T1000 (cell line): ENCODE results near the gene CHPF2.

ENCODE experiments used
- DNase-seq: peaks from one replicate; lab custom pipeline; 2025; ENCODE audit warnings: mixed read lengths; lab: John Stamatoyannopoulos, UW

Gene CHPF2

DNA sequence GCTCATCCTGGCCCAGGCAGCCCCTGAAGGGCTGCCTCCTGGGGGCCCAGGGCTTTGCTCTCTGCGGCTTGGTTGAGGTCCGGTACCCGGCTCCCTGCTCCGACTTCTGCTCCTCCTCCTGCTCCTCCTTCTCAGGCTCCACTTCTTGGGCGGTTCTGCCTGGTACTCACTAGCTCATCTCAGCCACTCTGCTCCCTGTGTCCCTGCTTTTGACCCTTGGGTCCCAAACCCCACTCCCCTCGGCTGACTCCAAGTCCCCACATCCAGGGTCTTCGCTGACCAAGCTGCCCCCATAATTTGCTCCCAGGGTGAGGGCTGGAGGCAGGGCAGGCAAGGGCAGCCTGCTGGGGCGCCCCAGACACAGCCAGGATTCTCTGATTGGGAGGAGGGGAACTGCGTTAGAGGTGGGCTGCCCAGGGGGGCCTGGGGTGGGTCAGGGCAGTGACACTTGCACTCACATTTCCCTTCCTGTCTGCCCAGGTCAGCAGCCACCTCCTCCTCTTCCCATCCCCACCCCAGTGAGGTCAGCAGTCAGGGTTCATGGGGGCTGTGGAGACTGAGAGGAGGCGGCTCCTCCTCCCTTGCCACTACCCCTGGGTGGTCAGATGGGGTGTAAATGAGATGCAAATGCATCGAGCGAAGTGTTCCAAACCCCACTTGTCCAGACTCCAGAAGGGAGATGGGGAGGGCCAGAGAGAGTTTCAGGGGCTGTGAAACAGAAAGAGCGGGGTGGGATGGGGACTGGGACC, 14.0 kb downstream of the CHPF2 start:
- no peak for DNase-seq

DNA sequence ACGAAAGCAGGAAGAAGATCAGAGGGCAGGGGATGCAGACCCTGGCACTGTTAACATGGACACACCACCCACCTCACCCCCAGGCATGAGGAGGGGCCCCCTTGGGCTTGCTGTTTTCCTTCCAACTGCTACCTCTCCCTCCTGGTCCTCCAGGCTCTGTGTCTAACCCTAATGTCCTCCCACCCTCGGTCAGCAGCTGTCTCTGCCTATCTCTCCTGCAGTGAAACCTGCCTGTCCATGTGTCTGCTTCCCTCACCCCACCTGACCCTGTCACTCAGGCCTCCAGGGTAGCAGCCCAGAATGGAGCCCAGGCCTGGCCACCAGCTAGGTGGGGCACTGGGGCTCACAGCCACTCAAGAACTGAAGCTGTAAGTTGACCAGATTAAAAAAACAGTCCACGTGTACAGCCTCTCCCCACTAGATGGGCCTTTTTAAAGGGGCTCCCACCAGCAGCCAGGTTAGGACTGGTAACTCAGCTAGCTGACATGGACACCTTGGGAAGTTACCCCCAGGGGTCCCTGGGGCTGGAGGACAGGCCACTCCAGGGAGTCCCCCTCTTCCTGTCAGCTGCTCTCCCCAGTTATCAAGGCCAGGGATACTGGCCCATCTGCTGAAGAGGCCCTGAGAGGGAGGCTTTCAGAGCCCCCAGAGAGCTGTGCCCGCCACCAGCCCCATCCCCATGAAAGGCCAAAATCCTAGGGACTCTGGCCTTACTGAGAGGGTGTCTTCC, 14.7 kb downstream of the CHPF2 start:
- DNase-seq, result no peak

DNA sequence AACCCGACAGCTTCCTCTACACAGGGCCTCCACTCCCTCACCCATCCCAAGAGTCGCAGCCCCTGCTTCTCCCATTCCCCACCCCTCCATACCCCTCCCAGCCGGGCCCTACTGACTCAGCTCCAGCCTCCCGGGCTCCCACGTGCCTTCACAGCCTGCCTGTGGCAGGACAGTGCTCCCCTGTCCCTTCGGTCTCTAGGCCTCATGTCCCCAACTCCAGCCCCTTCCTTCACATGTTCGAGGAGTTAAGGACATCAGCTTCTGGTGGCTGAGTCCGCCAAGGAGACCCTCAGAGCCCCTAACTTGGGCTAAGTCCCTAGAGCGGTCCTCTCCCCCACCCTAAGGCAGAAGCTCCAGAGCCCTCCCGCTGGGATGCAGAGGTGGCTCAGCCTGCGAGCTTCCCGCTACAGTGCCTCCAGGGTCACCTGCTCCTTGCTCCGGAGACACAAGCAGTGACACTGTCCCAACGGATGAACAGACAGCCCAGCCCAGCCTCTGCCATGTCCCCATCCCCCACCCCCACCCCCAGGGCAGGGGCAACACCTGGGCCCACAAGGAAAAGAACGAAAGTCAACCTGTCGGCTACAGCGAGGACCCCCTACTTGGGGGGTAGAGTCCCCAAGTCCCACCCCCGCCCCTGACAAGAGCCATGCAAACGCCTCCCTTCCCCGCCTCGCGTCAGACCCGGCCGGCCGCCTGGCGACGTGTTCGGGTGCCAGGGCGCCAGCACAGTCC, 15.5 kb downstream of the CHPF2 start:
- no peak for DNase-seq

DNA sequence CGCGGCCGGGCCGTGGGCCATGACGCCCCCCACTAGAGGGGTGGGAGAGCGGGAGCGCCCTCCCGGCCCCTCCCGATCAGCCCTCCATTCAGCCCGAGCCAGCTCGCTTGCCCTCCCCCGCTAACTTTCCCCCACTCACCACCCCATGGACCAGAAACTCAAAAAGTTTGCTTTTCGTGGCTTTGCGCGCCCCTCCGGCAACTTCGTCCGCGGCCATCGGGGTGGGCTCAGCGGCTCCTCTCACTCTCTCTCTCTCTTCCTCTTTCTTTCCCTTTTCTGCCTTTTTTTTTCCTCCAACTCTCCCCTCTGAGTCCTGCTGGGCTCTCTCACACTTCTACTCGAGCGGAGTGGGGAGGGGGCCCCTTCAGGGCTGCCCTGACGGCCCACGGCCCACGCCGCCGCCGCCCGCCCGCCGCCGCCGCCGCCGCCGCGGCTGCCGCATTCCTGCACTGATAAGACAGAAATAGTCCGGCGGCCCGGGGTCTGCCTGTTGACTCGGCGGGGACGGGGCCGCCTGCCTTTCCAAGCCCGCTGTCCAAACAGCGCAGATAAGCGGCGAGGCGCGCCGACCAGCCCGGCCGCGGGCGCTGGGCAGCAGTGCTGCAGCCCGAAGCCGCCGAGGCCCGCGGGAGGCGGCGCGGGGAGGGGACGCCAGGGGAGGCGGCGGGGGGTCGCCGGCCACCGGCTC, 16.2 kb downstream of the CHPF2 start, which contains the start of gene SMARCD3:
TSS of gene SMARCD3 (minus strand) at position 349 of the 688 bp plus-strand sequence. CDS start at position 217, 132 bp downstream.
- peak; percentile 50 for DNase-seq

DNA sequence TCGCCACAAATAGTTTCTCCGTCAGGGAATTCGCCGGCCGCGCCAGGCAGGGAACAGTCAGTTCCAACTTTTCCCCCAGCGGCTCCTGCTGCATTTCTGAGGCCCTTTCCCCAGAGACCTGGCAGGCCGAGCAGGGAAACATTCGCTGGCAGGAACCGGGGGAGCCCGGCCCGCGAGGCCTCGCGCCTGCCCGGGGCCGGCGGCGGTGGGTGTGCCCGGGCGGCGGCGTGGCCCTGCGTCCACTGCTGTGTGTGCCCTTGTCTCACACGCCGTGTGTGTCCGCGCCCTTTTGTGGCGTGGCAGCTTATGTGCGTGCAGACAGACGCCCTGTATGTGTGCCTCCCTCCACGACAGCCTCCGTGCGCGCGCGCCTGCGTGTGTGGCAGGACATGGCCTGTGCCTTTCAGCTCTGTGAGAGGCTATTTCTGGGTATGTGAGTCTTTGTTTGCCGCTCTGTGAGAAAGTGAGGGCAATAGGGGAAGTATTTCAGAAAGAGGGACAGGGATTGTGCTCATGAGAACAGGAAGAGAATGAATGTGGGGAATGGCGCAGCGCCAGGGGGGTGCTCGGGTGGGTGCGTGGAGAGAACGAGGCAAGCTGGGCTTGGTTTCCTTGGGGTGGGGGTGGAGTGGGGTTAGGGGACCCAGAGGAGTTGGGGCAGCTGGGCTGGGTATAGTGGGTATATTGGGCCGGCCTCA, 16.9 kb downstream of the CHPF2 start:
- DNase-seq, result peak; percentile 43

DNA sequence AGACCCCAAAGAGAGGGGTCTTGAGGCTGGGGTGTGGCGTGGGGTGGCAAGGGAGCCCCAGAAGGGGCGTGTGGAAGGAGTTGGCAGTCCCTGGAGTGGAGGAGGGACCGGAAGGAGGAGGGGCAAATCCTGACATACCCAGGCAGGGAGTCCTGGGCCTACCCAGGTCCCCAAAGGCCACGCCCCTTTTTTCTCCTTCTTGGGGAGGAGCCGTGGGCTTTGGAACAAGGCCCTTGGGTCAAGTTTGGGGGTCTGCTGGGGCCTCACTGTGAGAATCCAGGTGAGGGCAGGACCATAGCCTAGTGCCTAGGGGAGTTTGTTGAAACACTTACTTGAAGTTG, 17.4 kb downstream of the CHPF2 start:
- no peak for DNase-seq

DNA sequence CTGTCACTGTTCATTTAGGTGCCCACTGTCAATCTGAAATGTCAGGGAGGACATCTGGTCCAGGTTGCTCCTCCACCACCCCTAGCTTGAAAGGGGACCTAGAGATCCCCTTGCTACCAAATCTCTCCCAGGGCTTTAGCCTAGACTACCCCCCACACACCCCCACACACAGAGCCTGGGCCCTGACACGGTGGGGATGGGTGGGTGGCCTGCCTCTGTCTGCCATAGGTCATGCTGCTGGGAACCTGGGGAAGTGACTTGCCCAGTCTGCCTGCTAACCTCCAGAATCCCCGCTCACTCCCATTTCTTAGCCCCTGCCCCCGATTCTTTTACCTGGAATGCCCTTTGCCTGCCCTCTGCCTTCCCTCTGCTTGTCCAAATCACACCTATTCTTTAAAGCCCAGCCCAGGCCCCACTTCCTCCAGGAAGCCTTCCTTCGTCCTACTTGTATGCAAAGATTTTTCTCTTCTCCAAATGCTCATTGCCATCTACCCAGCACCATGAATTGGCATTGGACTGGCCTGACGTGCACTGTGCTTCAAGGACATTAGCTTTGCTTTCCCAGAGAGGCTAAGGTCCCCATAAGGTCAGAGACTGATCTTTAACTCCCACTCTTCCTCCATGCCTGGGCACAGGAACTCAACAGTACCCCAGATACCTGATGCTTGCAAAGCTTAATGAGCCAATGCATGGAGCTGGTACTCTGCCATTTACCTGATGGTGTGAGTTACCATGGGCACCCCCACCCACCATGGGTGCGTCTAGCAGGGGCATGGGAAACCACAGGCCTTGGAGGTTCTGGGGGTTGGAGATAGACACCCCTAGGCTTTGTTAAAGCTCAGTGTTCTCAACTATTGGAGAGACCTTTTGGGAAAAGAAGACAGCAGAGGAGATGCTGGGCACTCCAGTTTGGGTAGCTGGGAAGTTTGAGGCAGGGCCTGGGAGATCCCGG, 18.2 kb downstream of the CHPF2 start:
- DNase-seq, result no peak

DNA sequence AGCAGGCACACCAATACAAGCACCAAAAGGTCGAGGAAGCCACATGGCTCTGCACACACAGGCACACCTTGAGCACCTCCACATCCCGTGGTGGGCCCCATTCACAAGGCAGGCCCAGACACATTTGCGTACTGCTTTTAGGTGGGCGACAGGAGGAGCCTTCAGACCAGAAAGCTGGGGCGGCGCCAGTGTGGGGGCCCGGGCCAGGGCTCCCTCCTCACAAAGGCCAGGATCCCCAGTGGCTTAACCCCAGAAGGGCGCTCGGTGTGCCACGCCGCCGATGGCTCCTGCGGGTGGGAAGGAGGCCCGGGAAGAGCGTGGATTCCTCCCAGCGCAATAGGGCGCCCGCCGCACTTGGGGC, 19.0 kb downstream of the CHPF2 start:
- no peak for DNase-seq

DNA sequence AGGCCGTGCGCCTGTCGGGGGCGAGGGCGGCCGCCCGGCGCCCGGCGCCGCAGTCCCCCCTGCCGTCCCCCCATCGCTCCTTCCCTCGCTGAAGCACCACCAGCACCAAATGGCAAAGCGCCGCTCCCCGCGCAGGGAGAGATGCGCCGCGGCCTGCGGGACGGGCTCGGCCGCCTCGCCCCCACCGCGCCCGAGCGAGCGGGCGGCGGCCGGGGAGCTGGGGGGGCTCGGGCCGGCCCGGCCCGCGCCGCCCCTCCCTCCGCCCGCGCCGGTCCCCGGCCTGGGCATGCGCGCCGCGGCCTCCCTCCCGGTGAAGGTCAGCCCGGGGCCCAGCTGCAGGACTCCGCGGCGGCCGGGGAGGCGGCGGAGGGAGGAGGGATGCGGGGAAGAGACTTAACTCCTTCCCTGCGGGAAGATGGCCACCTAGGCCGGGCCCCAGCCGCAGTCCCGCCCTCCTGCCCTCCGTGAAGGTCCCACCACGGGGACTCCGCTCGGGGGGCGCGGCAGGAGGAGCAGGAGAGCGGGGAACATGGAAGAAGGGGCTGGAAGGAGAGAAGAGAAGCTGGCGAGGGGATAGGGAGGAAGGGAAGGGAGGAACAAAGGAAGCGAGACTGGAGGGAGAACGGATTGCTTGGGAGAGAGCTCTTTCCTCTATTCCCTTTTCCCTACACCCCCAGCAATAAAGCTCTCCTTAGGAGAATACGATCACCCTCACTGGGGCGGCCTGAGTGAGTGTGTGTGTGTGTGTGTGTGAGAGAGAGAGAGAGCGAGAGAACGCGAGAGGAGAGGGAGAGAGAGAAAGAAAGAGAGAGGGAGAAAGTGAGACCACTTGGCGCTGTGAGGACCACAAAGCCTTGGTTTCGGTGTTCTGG, 19.6 kb downstream of the CHPF2 start:
- DNase-seq, result peak; percentile 35

DNA sequence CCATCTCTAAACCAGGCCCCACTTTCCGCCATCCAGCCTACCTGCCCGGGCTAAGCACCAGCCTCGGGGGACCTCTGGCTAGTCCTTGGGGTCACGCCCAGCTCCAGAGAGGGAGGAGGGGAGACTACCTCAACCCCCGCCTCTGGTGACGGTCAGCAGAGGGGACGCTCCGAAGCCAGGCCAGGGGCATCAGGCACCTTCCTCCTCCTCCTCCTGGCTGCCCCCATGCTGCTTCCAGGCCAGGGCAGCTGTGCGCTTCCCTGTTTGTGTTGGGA, 20.2 kb downstream of the CHPF2 start:
- no peak for DNase-seq

DNA sequence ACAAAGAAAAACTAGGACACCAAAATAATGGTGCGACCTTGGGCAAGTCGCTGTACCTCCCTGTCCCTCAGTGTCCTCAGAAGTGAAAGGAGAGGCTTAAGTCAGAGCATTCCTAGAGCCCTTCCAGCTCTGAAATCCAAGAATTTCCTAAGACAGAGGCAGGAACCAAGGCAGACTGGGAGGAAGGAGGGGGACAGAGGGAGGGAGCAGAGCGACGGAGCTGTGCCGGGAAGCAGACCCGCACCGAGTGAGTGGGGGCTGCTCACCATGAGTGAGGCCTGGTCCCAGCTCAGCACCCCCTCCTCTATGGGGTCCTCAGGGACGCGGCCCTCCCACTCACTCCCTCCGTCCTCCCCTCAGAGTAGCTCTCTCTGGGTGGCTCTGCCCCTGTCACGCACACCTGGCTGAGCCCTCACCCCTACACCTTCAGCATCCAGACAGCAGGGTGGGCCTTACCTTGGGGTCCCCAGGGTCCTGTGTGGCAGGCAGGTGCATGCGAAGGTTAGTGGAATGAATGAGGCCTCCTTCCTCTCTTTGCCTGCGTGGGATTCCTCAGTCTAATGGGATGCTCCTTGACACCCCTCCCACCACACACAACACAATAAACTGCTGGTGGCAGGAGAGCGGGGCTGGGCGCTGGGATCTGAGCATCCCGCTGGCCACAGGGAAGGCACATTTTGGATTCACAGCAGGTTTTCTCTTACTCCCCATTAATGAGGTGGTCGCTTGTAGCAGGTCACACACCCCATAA, 20.9 kb downstream of the CHPF2 start:
- no peak for DNase-seq

DNA sequence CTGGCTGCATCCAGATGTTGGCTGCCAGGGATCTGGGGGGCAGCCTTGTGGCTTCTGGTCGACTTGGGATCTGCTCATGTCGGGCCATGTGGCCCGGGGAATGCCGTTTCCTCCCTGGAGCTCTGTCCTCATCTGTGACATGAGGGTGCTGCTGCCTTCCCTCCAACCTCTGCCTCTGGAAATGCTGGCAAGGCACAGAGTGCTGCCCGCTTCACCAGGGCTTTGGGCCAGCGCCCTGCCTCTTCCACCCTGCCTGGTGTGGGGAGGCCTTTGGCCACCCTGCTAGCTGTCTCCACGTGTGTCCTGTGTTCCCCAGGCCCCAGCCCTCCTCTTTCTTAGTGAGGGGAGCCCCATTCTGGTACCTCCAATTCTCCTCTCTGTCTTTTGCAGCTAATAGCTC, 22.0 kb downstream of the CHPF2 start:
- no peak for DNase-seq

DNA sequence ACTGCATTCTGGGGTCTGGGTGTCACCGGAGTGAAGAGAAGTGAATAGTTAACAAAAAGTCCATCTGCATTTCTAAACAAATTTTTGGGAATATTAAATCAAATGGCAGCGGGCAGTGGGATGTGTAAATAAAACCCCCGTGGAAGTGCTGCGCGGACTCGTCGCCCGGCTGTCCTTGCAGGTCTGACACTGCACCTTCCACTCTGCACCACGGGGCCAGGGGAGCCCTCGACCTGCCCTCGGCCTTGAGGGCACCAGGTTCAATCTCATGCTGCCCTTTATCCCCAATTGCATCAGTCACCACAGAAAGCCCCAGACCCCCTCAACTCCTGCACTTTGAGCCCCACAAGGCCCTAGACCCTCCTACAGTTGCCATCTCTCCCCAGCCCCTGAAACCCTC, 22.6 kb downstream of the CHPF2 start:
- no peak for DNase-seq

DNA sequence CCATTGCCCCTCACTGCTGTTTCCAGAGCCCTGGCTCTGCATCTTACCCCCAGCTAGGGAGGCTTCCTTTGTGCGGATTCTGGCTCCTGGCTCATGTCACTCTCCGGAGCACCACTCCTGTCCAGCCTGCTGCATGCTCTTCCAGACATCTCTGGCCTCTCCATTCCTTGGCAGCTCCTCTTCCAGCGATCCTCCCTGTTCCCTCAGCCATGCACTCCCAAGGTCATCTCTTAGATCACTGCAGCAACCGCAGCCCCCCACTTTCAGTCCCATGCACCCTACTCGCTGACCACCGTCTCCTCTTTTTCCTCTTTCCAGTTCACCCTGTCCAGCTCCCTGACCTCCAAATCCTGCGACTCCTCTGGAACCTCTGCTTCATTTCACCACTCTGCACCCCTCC, 23.1 kb downstream of the CHPF2 start:
- no peak for DNase-seq

DNA sequence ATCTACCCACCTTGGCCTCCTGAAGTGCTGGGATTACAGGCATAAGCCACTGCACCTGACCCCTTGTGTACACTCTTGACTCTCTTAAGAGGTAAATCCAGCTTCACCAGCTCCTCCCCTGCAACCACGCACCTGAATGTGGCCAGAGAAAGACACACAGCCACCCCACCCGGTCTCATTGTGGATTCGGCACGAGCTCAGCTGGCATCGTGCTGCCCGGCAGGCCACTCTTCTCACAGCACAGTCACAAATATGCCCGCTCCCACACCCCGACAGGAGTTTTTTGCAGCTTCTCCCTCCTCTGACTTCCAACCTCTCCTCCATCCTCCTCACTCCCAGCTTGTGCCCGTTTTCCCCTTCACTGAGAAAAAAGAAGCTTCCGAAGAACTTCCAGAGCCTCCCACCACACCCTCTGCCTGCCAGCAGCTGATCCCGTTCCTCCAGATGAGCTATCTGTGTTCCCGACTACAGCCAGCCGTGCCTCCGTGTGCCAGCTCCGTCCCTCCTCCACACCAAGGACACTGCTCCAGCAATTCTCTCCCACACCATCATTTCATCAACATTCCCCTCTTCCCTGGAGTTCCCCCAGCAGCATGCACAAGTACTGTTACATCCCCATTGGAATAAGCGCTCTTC, 24.2 kb downstream of the CHPF2 start:
- DNase-seq, result no peak

DNA sequence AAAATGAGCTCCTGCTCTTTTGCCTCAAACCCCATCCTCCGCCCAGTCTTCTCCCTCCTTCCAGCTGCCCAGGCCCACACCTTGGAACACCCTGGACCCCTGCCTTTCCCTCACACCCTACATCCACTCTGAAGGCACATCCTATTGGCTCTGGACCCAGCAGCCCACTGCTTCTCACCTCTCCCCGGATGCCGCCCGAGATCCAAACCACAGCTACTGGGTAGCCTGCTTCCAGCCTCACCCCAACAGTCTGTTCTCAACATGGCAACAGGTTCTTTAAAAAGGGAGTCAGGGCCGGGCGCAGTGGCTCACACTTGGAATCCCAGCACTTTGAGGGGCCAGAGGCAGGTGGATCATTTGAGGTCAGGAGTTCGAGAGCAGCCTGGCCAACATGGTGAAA, 25.7 kb downstream of the CHPF2 start:
- no peak for DNase-seq

DNA sequence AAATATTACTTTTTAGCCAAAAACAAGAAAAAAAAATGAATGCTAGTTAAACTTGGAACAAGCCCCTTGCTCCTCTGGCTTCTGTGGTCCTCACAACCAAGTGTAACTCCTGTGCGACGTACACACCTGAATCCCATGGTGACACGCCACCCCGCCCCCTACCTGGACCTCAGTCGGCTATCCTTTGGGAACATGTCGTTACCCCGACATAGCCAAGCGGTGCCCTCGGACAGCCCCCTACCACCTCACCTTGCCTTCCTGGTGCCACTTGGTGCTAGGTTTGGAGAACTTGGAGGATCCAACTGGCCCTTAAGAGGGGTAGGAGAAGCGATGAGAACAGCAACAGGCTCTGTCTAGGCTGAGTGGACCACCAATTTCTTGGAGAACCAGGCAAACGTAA, 28.2 kb downstream of the CHPF2 start:
- no peak for DNase-seq

DNA sequence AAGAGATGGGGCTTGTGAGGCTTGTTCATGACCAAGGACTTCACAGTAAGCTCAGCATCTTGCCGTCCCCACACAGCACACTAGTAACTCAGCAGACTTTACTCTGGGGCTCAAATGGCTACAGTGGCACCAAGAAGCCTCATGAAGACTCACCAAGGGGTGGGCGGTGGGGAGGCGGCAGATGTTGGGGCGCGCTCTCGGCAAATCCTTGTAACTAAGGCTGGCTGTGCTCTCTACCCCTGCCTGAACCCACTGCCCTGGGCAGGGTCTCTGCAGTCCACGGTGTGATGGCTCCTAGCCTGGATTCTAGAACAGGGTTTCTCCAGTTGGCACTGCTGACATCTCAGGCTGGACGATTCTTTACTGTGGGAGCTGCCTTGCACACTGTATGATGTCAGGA, 28.6 kb downstream of the CHPF2 start:
- no peak for DNase-seq

DNA sequence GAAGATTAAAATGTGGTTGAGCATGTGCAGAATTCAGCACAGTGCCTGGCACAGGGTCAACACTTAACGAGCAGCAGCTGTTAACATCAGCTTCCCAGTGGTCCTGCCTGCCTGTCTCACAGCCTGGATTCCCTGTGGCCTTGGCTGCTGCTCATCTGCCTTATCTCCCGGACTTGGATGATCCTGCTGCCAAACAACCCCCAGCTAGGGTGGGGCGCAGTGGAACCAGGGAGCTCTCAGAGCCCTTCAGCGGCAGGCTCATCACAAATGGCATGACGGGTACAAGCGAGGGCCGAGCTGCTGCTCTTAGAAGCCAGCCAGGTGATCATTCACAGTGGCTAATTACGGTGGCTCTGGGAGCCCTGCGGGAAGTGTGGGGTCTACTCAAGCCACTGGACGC, 29.2 kb downstream of the CHPF2 start:
- no peak for DNase-seq
